Measurements from ENCODE around the gene ISG20. TPM values are rescaled to one million over a fixed set of nuclear protein-coding genes. Genes with fewer than 3 reads are reported as not detected.
"Not testable (repeated sequence)": the region's sequence is repeated elsewhere in the genome, so short reads cannot be mapped to it uniquely, and the experiment has no call there.

The ISG20 gene
- total RNA-seq, 1 experiment from 2014 or later: 0.50 TPM

GRCh38 chr15:88636654-88637053, 2.2 kb upstream of the ISG20 start:
- no peak overlapping the region for H3K4me3 ChIP-seq
- H3K27ac ChIP-seq: no peak overlapping the region
- H3K9me3 ChIP-seq (replicated peaks): no peaks in the 10 kb centered on the region
- no peaks in the 10 kb centered on the region for H3K27me3 ChIP-seq (replicated peaks)
- peaks cover 39% of the 10 kb centered on the region for H3K36me3 ChIP-seq
- H3K4me1 ChIP-seq (replicated peaks): peaks cover 13% of the 10 kb centered on the region
- DNase-seq (ENCODE audit: low read depth in 1 of 2, low spot score in 2 of 2): no peak

- no peak for DNase-seq (ENCODE audit: low read depth in 1 of 2, low spot score in 2 of 2)
- Histone ChIP-seq H3K4me1 (replicated peaks) (peaks cover 13% of the 10 kb centered on the region), H3K4me3 (no peak overlapping the region), H3K9me3 (replicated peaks) (no peaks in the 10 kb centered on the region), H3K27me3 (replicated peaks) (no peaks in the 10 kb centered on the region), H3K36me3 (peaks cover 31% of the 10 kb centered on the region), H3K27ac (no peak overlapping the region)
Observed at GRCh38 chr15:88637436-88637835, 1.4 kb upstream of the ISG20 start.

- Histone ChIP-seq H3K36me3 (peaks cover 25% of the 10 kb centered on the region), H3K27ac (peak overlapping the region; percentile 83), H3K9me3 (replicated peaks) (no peaks in the 10 kb centered on the region), H3K27me3 (replicated peaks) (no peaks in the 10 kb centered on the region), H3K4me3 (peak overlapping the region; percentile 40), H3K4me1 (replicated peaks) (peaks cover 13% of the 10 kb centered on the region)
- DNase-seq (ENCODE audit: low read depth in 1 of 2, low spot score in 2 of 2): peak in 1 of 2 experiments; percentile 14
Observed at GRCh38 chr15:88637841-88638625, 783 bp upstream of the ISG20 start.

- H3K27ac ChIP-seq: no peak overlapping the region
- no peaks in the 10 kb centered on the region for H3K9me3 ChIP-seq (replicated peaks)
- no peaks in the 10 kb centered on the region for H3K36me3 ChIP-seq
- peaks cover 13% of the 10 kb centered on the region for H3K4me1 ChIP-seq (replicated peaks)
- no peak for DNase-seq (ENCODE audit: low read depth in 1 of 2, low spot score in 2 of 2)
- H3K27me3 ChIP-seq (replicated peaks): no peaks in the 10 kb centered on the region
- H3K4me3 ChIP-seq: no peak overlapping the region
Observed at GRCh38 chr15:88641959-88642452, 3.2 kb downstream of the ISG20 start.

- not testable (repeated sequence) for H3K9me3 ChIP-seq (replicated peaks); DNase-seq (ENCODE audit: low read depth in 1 of 2, low spot score in 2 of 2); H3K27ac ChIP-seq; H3K4me3 ChIP-seq; H3K36me3 ChIP-seq; H3K27me3 ChIP-seq (replicated peaks)
- peaks cover 13% of the 10 kb centered on the region for H3K4me1 ChIP-seq (replicated peaks)
Observed at GRCh38 chr15:88642514-88642913, 3.7 kb downstream of the ISG20 start.

GRCh38 chr15:88644741-88645140, 5.9 kb downstream of the ISG20 start:
- no peak overlapping the region for H3K27ac ChIP-seq
- no peaks in the 10 kb centered on the region for H3K9me3 ChIP-seq (replicated peaks)
- peaks cover 12% of the 10 kb centered on the region for H3K4me1 ChIP-seq (replicated peaks)
- no peaks in the 10 kb centered on the region for H3K36me3 ChIP-seq
- DNase-seq (ENCODE audit: low read depth in 1 of 2, low spot score in 2 of 2): no peak
- no peak overlapping the region for H3K4me3 ChIP-seq
- no peaks in the 10 kb centered on the region for H3K27me3 ChIP-seq (replicated peaks)

- no peak for DNase-seq (ENCODE audit: low read depth in 1 of 2, low spot score in 2 of 2)
- Histone ChIP-seq H3K9me3 (replicated peaks) (no peaks in the 10 kb centered on the region), H3K36me3 (no peaks in the 10 kb centered on the region), H3K4me3 (no peak overlapping the region), H3K27ac (no peak overlapping the region), H3K4me1 (replicated peaks) (peaks cover 17% of the 10 kb centered on the region), H3K27me3 (replicated peaks) (no peaks in the 10 kb centered on the region)
Observed at GRCh38 chr15:88645171-88646087, 6.6 kb downstream of the ISG20 start.

- H3K4me1 ChIP-seq (replicated peaks): peaks cover 17% of the 10 kb centered on the region
- H3K27ac ChIP-seq: no peak overlapping the region
- H3K36me3 ChIP-seq: no peaks in the 10 kb centered on the region
- no peaks in the 10 kb centered on the region for H3K9me3 ChIP-seq (replicated peaks)
- H3K4me3 ChIP-seq: no peak overlapping the region
- DNase-seq (ENCODE audit: low read depth in 1 of 2, low spot score in 2 of 2): peak in 1 of 2 experiments; percentile 9
- no peaks in the 10 kb centered on the region for H3K27me3 ChIP-seq (replicated peaks)
Observed at GRCh38 chr15:88646088-88646405, 7.2 kb downstream of the ISG20 start.

GRCh38 chr15:88646951-88647350, 8.1 kb downstream of the ISG20 start:
- Histone ChIP-seq H3K4me3 (no peak overlapping the region), H3K36me3 (no peaks in the 10 kb centered on the region), H3K4me1 (replicated peaks) (peaks cover 17% of the 10 kb centered on the region), H3K9me3 (replicated peaks) (no peaks in the 10 kb centered on the region), H3K27me3 (replicated peaks) (no peaks in the 10 kb centered on the region), H3K27ac (no peak overlapping the region)
- peak in 1 of 2 experiments; percentile 32 for DNase-seq (ENCODE audit: low read depth in 1 of 2, low spot score in 2 of 2)

- Histone ChIP-seq H3K4me1 (replicated peaks) (peaks cover 17% of the 10 kb centered on the region), H3K9me3 (replicated peaks) (no peaks in the 10 kb centered on the region), H3K4me3 (no peak overlapping the region), H3K27ac (no peak overlapping the region), H3K36me3 (no peaks in the 10 kb centered on the region), H3K27me3 (replicated peaks) (no peaks in the 10 kb centered on the region)
- peak in 1 of 2 experiments; percentile 22 for DNase-seq (ENCODE audit: low read depth in 1 of 2, low spot score in 2 of 2)
Observed at GRCh38 chr15:88647351-88648105, 8.7 kb downstream of the ISG20 start.

GRCh38 chr15:88648357-88649214, 9.8 kb downstream of the ISG20 start:
- no peaks in the 10 kb centered on the region for H3K9me3 ChIP-seq (replicated peaks)
- H3K36me3 ChIP-seq: no peaks in the 10 kb centered on the region
- DNase-seq (ENCODE audit: low read depth in 1 of 2, low spot score in 2 of 2): peak in 1 of 2 experiments; percentile 31
- no peaks in the 10 kb centered on the region for H3K27me3 ChIP-seq (replicated peaks)
- peak overlapping the region; percentile 42 for H3K27ac ChIP-seq
- H3K4me3 ChIP-seq: no peak overlapping the region
- H3K4me1 ChIP-seq (replicated peaks): peaks cover 17% of the 10 kb centered on the region

GRCh38 chr15:88649286-88649733, 10.5 kb downstream of the ISG20 start:
- peak; percentile 76 to 85 for DNase-seq (ENCODE audit: low read depth in 1 of 2, low spot score in 2 of 2)
- Histone ChIP-seq H3K36me3 (no peaks in the 10 kb centered on the region), H3K27me3 (replicated peaks) (no peaks in the 10 kb centered on the region), H3K9me3 (replicated peaks) (no peaks in the 10 kb centered on the region), H3K27ac (peak overlapping the region; percentile 42), H3K4me1 (replicated peaks) (peaks cover 17% of the 10 kb centered on the region), H3K4me3 (no peak overlapping the region)
